DMS153 treated with DMSO at 0.1 percent for 48 hours (cell line): ENCODE results near the gene MED13L.
"Not testable (repeated sequence)": the region's sequence is repeated elsewhere in the genome, so short reads cannot be mapped to it uniquely, and the experiment has no call there.

Experiments
- DNase-seq: peaks from one replicate; lab custom pipeline; 2025; ENCODE audit not compliant: unreplicated experiment; lab: John Stamatoyannopoulos, UW

MED13L gene

DNA sequence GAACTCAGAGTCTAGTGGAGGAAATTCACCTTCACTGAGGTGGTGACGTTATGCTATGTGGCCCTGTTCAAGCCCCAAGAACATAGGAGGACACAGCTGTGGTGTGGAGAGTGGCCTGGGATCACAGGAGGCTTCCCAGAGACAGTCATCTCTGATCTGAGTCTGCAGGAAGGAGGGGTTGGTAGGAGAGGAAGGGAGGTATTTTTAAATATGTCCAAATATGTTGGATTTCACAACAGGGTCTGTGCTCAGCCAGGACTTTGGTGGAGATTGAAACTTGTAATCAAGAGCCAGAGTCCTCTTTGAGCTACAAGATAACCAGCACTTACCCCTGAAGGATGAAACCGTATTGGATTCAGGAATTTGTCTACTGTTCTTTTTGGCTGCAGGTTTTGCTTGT, 26.4 kb upstream of the MED13L start:
- DNase-seq = no peak

GRCh38 chr12:116303066-116303465, 25.6 kb upstream of the MED13L start:
- DNase-seq = no peak

DNA sequence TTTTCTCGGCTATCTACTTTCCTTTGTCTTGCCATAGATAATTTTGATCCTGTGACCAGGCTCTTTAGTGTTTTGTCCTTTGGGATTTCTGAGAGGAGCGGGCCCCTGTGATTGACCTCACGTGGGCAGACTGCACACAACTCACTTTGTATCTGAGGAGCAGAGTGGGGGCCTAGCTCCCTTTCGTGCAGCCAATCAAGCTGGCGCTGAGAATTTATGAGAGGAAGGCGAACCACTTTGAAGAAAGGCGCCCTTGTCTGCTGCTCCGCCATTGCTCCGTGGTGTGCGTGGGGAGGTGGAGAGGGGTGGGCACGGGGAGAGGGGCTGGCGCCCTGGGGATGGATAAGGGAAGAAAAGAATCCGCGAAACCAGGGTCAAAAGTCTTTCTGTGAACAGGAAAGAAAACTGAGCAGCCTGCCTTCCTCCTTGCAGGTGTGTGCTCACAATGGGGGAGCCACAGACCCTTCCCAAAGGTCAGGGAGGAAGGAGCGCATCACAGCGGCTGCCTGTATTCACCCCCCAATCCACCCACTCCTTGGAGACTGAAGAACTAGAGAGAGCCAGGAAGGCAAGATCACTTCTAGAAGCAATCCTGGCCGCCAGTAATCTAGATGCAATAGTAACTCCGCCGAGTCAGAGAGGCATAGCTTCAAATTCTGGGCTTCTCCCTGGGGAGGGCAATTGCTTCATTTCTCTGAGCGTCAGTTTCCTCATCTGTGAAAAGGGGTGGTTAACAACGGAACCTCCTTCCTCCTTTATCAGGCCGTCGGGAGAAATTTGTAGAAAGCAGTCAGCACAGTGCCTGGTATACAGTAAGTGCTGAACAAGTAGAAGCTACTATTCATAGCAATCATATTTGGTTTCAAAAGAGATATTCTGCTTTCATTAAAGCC, 24.9 kb upstream of the MED13L start:
- no peak for DNase-seq

DNA sequence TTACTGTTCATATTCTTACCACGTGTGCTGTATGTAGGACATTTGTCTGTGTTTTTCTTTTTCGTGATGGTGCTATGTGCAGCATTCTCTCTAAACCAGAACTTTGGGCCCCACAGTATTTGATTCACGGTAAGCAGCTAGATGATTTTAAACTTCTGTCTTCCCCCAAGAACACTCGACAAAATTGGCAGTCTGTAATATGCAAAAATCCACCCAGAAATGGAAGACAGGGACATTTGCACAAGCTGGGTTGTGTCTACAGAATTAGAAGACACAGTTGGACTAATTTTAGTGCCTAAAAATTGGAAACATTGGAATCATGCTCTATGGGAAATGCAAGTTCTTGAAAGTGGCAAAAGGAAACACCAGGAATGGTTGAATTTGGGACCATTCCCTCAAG, 24.1 kb upstream of the MED13L start:
- no peak for DNase-seq

DNA sequence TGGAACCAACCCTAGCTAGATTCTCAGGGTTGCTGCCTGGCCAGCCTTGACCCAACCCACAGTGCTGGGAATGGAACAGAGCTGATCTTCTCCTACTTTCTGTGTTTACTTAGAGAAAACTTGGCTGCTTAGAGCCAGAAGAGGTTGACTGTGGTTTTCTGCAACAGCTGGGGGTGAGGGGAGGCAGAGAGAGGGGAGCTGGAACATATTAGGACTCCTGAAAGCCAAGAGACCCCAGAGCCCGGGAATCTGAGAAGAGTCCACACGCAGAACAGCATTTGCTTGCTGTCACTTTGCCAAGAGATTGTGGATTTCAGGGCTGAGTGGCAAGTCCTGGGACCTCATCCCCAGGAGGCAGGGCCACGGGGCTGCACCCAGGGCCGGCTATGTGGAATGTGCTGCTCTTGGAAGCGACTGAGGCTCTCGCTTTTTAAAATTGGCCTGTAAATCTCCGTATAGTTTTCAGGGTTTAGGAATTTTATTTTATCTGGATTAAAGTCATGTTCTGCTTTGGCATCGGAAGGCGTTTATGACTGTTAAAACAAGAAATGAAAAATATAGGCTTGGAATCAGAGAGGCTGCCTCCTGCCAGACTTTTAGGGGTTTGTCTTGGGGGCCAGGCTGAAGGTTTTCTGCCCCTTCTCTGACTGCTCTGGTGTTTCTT, 22.3 kb upstream of the MED13L start:
- DNase-seq = no peak

GRCh38 chr12:116299064-116299463, 21.6 kb upstream of the MED13L start:
- DNase-seq = no peak

DNA sequence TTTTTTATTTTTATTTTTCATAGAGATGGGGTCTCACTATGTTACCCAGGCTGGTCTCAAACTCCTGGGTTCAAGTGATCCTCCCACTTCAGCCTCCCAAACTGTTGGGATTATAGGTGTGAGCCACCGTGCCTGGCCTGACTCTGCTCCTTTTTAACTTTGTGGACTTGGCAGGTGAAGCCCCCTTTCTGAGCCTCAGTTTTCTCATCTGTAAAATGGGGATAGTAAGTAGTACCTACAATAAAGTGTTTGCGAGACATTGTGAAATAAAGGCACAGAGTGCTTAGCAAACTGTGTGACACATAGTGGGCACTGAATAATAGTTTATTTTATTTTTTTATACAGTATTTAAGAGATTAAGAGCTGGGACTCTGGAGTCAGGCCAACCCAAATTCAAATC, 21.1 kb upstream of the MED13L start:
- DNase-seq = no peak

DNA sequence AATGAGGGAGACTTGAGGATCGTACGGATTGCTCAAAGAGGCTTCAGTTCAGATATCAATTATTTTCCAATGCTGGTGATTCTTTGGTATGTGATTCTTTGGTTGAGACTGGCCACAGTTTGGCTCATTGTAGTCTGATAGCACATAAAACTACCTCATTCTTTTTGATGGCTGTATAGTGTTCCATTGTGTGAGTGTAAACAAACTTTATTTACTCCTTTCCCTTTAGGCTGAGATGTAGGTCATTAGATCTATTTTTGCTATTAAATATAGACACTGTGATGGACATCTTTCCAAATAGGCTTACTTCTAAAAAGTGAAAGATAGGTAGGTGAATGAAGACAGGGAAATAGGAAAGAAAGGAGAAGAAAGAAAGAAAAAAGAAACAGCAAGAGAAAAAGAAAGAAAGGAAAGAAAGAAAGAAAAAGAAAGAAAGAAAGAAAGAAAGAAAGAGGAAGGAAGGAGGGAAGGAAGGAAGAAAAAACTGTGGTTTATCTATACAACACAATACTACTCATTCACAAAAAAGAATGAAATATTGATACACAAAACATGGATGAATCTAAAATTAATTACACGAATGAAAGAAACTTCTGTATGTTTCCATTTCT, 19.8 kb upstream of the MED13L start:
- no peak for DNase-seq

DNA sequence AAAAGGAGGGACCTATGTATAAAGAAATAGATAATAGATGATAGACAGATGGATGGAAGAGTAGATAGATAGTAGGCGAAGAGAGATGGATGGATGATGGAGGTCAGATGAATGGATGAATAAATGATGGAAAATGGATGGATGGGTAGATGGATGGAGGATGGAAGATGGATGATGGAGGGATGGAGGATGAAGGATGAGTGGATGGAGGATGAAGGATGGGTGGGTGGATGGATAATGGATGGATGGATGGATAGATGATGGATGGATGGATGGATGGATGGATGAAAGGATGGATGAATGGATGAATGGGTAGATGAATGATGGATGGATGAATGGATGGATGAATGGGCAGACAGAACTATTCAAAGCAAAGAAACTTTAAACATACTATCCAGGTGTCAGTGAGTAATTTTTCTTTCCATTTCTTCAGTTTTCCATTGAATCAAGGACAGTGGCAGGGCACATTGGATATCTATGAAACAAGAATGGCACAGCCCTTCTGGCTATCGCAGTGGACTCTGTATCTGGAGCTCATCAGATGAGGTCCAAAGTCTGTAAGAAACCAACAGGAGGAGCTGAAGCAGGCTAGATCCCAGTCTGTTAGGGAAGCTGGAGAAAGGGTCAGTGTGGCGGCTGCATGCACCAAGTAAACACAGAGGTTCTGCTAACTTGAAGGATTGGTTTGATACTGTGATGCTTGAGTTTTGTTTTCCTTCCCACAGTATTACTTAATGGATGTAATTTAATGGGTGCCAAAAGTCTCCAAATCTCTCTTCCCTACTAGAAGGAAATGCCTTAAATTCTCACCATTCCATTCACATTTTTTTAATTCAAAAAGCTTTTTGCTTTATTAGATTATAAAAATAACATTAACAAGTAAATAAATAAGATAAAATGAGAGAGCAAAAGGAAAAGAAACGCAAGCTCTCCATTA, 18.1 kb upstream of the MED13L start:
- no peak for DNase-seq

DNA sequence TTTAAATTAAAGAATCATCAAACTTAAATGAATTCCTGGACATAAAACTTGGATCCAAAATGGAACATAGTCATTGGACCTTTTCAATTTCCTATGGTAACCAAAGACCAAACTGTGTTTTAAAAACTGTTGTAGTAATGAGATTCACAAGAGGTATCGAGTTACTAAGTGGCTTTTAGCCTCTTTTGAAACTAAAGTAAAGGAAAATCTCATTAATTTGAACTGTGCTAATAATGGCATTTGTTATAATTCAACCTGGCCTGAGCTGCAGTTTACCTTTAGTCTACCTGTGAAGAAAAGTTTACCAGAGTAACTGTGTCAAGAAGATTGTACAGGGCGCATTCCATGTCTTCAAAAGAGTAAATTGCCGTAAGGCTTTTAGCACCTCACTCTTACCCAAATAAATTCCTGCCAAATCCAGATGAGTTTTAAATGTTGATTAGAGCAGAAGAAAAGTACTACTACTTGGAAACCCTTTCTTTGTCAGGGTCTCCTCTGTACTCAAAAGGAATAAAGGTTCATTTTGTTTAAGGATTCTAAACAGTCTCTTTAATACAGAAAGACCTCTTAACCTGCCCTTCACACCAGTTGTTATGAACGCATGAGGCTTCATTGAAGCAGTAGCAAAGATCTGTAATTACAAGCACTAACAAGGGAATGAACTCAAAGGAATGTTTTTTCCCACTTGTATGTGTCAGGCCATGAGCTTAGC, 17.1 kb upstream of the MED13L start:
- DNase-seq = no peak

DNA sequence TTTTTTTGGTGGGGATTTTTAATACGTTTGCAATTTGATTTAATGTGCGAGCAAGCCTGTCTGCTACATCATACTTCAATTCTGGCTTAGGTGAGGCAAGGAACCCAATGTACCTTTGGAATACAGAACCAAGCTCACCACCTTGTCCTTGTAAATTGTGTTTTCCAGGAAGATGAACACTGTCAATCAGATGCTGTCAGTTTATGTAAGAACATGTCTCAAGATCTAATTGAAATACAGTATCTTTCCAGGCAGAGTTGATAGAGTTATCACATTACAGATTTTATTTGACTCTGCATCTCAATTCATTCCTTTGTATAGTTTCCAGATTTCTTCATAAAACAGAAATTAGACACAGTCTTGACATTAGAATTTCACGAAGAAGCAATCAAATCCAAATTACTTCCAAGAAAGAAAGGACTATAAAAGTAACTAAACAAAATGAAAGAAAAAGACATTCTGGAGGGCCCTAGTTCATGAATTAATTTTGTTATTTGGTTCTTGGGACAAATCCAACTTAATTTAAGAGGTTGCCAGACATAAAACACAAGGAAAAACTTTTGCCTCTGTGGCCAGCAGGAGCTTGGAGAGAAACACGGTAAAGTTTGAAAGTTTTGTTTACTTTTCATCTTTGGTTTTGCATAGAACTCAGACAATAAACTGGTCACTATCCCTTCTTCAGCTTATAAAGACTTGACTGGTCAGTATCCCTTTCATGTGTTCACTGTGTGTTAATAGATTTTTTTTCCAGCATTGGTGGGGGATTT, 16.4 kb upstream of the MED13L start:
- no peak for DNase-seq

DNA sequence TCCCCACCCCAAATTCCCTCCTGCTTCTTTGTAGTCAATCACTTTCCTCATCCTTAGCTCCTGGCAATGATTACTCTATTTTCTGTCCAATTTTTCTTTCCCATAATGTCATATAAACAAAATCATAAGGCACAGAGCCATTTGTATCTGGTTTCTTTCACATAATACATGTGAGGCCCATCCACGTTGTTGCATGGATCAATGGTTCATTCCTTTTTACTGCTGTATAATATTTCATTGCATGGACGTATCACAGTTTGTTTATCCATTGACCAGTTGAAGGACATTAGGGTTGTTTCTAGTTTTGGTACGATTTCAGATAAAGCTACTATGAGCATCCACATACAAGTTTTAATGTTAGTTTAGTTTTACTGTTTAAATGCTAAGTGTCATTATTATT, 13.7 kb upstream of the MED13L start:
- DNase-seq = no peak

- DNase-seq = no peak
Observed at GRCh38 chr12:116288735-116289134, 11.2 kb upstream of the MED13L start.

GRCh38 chr12:116287842-116288301, 10.4 kb upstream of the MED13L start:
- DNase-seq = no peak

GRCh38 chr12:116284396-116284795, 6.9 kb upstream of the MED13L start:
- DNase-seq = no peak

- not testable (repeated sequence) for DNase-seq
Observed at GRCh38 chr12:116283881-116284280, 6.4 kb upstream of the MED13L start.

- DNase-seq = no peak
Observed at GRCh38 chr12:116282371-116283286, 5.1 kb upstream of the MED13L start.

DNA sequence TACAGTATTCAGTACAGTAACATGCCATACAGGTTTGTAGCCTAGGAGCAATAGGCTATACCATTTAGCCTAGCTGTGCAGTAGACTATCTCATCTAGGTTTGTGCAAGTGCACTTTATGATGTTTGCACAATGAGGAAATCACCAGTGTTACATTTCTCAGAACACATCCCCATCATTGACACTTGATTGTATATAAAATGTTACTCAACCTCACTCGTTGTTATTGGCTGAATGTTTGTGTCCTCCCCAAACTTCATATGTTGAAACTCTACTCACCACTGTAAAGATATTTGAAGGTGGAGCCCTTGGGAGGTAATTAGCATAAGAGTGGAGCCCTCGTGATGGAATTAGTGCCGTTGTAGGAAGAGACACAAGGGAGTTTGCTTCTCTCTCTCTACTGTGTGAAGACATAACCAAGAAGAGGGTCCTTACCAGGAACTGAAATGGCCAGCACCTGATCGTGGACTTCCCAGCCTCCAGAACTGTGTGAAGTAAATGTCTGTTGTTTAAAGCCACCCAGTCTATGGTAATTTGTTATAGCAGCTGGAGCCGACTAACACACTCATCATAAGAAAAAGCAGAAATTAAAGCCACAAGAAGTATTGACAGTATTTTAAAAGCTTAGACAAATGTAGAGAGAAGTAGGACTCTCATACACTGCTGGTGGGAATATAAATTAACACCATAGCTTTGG, 3.2 kb upstream of the MED13L start:
- DNase-seq = no peak
